IMR-90 (cell line): ENCODE results near the gene ZNF407. TPM values are rescaled to one million over a fixed set of nuclear protein-coding genes. Genes with fewer than 3 reads are reported as not detected.

Experiments
- ATAC-seq: fragments of 200-7000 bp; cut with Tn5 transposase; 2 replicates; pipeline ENCODE4 v1.9.1; 2020; ENCODE audit warnings: low read depth, mild to moderate bottlenecking, moderate library complexity
- BruUV-seq: library from RNA; stranded (reverse); fragments of 400-500 nt; replicated peaks from 2 replicates; lab custom pipeline; 2021; lab: Mats Ljungman, UMichigan
- CTCF ChIA-PET: fragments of 300-600 bp; formaldehyde crosslinking; extraction: SDS; loops from one replicate; lab custom pipeline; 2021; ENCODE audit warnings: antibody characterized with exemption; lab: Yijun Ruan, JAX
- POLR2A ChIA-PET: fragments of 300-600 bp; sonication (Branson Sonifier 250); formaldehyde crosslinking; loops from one replicate; lab custom pipeline; 2022; ENCODE audit warnings: antibody characterized with exemption; ENCODE audit not compliant: unreplicated experiment; lab: Charles Lee
- DNase-seq: peaks from one replicate; pipeline ENCODE4 v3.0.0; 2013
- H2AFZ ChIP-seq: replicated peaks from 2 replicates; pipeline ENCODE3; 2013; ENCODE audit warnings: low read length, mild to moderate bottlenecking; ENCODE audit not compliant: poor library complexity
- H2AK5ac ChIP-seq: 2 replicates; pipeline ENCODE4 v1.6.1; 2013; ENCODE audit warnings: low read depth, low read length, inconsistent platforms
- H2AK9ac ChIP-seq: replicated peaks from 2 replicates; pipeline ENCODE3; 2013; ENCODE audit warnings: mild to moderate bottlenecking, low read depth, low read length, moderate library complexity; ENCODE audit not compliant: poor library complexity
- H2BK120ac ChIP-seq: 2 replicates; pipeline ENCODE4 v1.6.1; 2013; ENCODE audit warnings: low read depth, low read length, inconsistent platforms
- H2BK15ac ChIP-seq: 3 replicates; pipeline ENCODE4 v1.6.1; 2013; ENCODE audit warnings: low read depth, low read length, inconsistent platforms
- H2BK20ac ChIP-seq: 2 replicates; pipeline ENCODE4 v1.6.1; 2013; ENCODE audit warnings: low read depth, mild to moderate bottlenecking, inconsistent platforms, low read length, moderate library complexity
- H2BK5ac ChIP-seq: 2 replicates; pipeline ENCODE4 v1.6.1; 2013; ENCODE audit warnings: mild to moderate bottlenecking, low read depth, low read length, inconsistent platforms; ENCODE audit not compliant: poor library complexity, severe bottlenecking
- H3K14ac ChIP-seq: replicated peaks from 2 replicates; pipeline ENCODE4 v1.6.1; 2013; ENCODE audit warnings: low read depth, low read length, inconsistent platforms
- H3K18ac ChIP-seq: 2 replicates; pipeline ENCODE4 v1.6.1; 2013; ENCODE audit warnings: low read depth, low read length, control low read depth
- H3K23ac ChIP-seq: 2 replicates; pipeline ENCODE4 v1.6.1; 2013; ENCODE audit warnings: low read depth, low read length, inconsistent platforms
- H3K27ac ChIP-seq: 2 replicates; pipeline ENCODE4 v1.5.1; 2013; ENCODE audit warnings: mild to moderate bottlenecking, control low read depth, low read length; ENCODE audit not compliant: insufficient read depth
- H3K27me3 ChIP-seq: 2 replicates; pipeline ENCODE4 v1.6.1; 2013; ENCODE audit warnings: low read length; ENCODE audit not compliant: control insufficient read depth, insufficient read depth
- H3K36me3 ChIP-seq: 2 replicates; pipeline ENCODE4 v1.6.1; 2013; ENCODE audit warnings: low read length, mixed read lengths; ENCODE audit not compliant: control insufficient read depth, insufficient read depth
- H3K4ac ChIP-seq: 2 replicates; pipeline ENCODE4 v1.6.1; 2013; ENCODE audit warnings: low read depth, low read length, inconsistent platforms
- H3K4me1 ChIP-seq: 2 replicates; pipeline ENCODE4 v1.6.1; 2013; ENCODE audit warnings: low read length, mixed read lengths; ENCODE audit not compliant: control insufficient read depth, insufficient read depth
- H3K4me2 ChIP-seq: 2 replicates; pipeline ENCODE4 v1.6.1; 2013; ENCODE audit warnings: low read depth, mild to moderate bottlenecking, control low read depth, low read length, moderate library complexity
- H3K4me3 ChIP-seq: 2 replicates; pipeline ENCODE4 v1.5.1; 2013; ENCODE audit warnings: low read depth, mild to moderate bottlenecking, control low read depth, low read length, moderate library complexity; ENCODE audit not compliant: insufficient read depth
- H3K56ac ChIP-seq: 2 replicates; pipeline ENCODE4 v1.6.1; 2013; ENCODE audit warnings: low read length, inconsistent platforms; ENCODE audit not compliant: insufficient read depth; ENCODE audit errors: extremely low read depth
- H3K79me1 ChIP-seq, 2 experiments: 2 replicates each; pipeline ENCODE4 v1.6.1; 2013; ENCODE audit warnings: low read length in 2 of 2, inconsistent platforms in 1 of 2, low read depth in 1 of 2
- H3K9ac ChIP-seq: 2 replicates; pipeline ENCODE4 v1.6.1; 2013; ENCODE audit warnings: low read depth, low read length, control low read depth
- H3K9me1 ChIP-seq: 2 replicates; pipeline ENCODE4 v1.6.1; 2013; ENCODE audit warnings: low read length, inconsistent platforms; ENCODE audit not compliant: insufficient read depth
- H3K9me3 ChIP-seq: 2 replicates; pipeline ENCODE4 v1.6.1; 2013; ENCODE audit warnings: low read length; ENCODE audit not compliant: control insufficient read depth, insufficient read depth
- H4K20me1 ChIP-seq: 2 replicates; pipeline ENCODE4 v1.6.1; 2013; ENCODE audit warnings: low read length, inconsistent platforms; ENCODE audit not compliant: insufficient read depth
- H4K5ac ChIP-seq: 2 replicates; pipeline ENCODE4 v1.6.1; 2013; ENCODE audit warnings: mild to moderate bottlenecking, low read depth, low read length, control low read depth
- H4K8ac ChIP-seq, 2 experiments: 2 replicates each; pipeline ENCODE4 v1.6.1; 2013; ENCODE audit warnings: low read depth in 2 of 2, low read length in 2 of 2, control low read depth in 1 of 2, inconsistent platforms in 1 of 2
- H4K91ac ChIP-seq: 2 replicates; pipeline ENCODE4 v1.6.1; 2013; ENCODE audit warnings: low read depth, low read length, inconsistent platforms; ENCODE audit not compliant: insufficient read depth
- BHLHE40 ChIP-seq: fragments of 150-350 bp; IDR thresholded peaks from 2 replicates; pipeline ENCODE4 v1.6.1; 2016; ENCODE audit warnings: mild to moderate bottlenecking, low read depth, low read length
- CEBPB ChIP-seq: IDR thresholded peaks from 2 replicates; pipeline ENCODE4 v1.6.1; 2012; ENCODE audit warnings: low read depth, low read length, improper control_type of control experiment
- CHD1 ChIP-seq: IDR thresholded peaks from 2 replicates; pipeline ENCODE4 v1.6.1; 2012; ENCODE audit warnings: low read depth, low read length, improper control_type of control experiment
- ELK1 ChIP-seq: fragments of 150-350 bp; IDR thresholded peaks from 2 replicates; pipeline ENCODE4 v1.6.1; 2016; ENCODE audit warnings: low read depth, mild to moderate bottlenecking, low read length, moderate library complexity, borderline replicate concordance
- FOS ChIP-seq: fragments of 150-350 bp; IDR thresholded peaks from 2 replicates; pipeline ENCODE4 v1.6.1; 2016; ENCODE audit warnings: low read depth, low read length
- MAFK ChIP-seq: IDR thresholded peaks from 2 replicates; pipeline ENCODE4 v1.6.1; 2012; ENCODE audit warnings: low read depth, low read length, improper control_type of control experiment
- MAZ ChIP-seq: IDR thresholded peaks from 2 replicates; pipeline ENCODE4 v1.6.1; 2012; ENCODE audit warnings: low read depth, mild to moderate bottlenecking, low read length, improper control_type of control experiment, moderate library complexity, borderline replicate concordance
- MXI1 ChIP-seq: IDR thresholded peaks from 2 replicates; pipeline ENCODE4 v1.6.1; 2012; ENCODE audit warnings: low read depth, mild to moderate bottlenecking, low read length, moderate library complexity, borderline replicate concordance
- NFE2L2 ChIP-seq: fragments of 150-350 bp; IDR thresholded peaks from 2 replicates; pipeline ENCODE4 v1.6.1; 2016; ENCODE audit warnings: low read depth, mild to moderate bottlenecking, low read length
- RAD21 ChIP-seq: IDR thresholded peaks from 2 replicates; pipeline ENCODE4 v1.6.1; 2012; ENCODE audit warnings: low read length, improper control_type of control experiment
- RCOR1 ChIP-seq: IDR thresholded peaks from 2 replicates; pipeline ENCODE4 v1.6.1; 2012; ENCODE audit warnings: mild to moderate bottlenecking, low read length, improper control_type of control experiment; ENCODE audit not compliant: insufficient replicate concordance
- USF2 ChIP-seq: fragments of 150-350 bp; IDR thresholded peaks from 2 replicates; pipeline ENCODE4 v1.6.1; 2017; ENCODE audit warnings: mild to moderate bottlenecking, antibody characterized with exemption, low read length, low read depth
- WGBS, 2 experiments: methylation state at CpG; one replicate each; pipeline versions ENCODE4 v1.1.5 to v1.1.7; 2013; ENCODE audit warnings: missing lambda C conversion rate in 2 of 2; ENCODE audit not compliant: insufficient read length in 1 of 2; ENCODE audit errors: extremely low coverage in 2 of 2; 5-methylcytosine and 5-hydroxymethylcytosine counted together
- dilution Hi-C: fragments of 300-500 bp; cut with HindIII; formaldehyde crosslinking; loops from one replicate; pipeline ENCODE4 v1.14.3; 2018; ENCODE audit warnings: low sequenced_read_pairs; ENCODE audit not compliant: unreplicated experiment
- in situ Hi-C: fragments of 300-500 bp; cut with MboI; formaldehyde crosslinking; loops from 3 replicates; pipeline ENCODE4 v1.14.3; 2019; ENCODE audit warnings: low sequenced_read_pairs, inconsistent platforms, mixed read lengths
- intact Hi-C: fragments of 100-400 bp; cut with micrococcal nuclease; formaldehyde crosslinking; loops from 2 replicates; pipeline ENCODE4 v1.10.0; 2022
- polyA plus RNA-seq, 3 experiments: library from polyadenylated mRNA; depleted of rRNA; stranded (reverse); fragments of >200 nt; gene quantifications; 2 replicates each; pipeline ENCODE4 v1.2.3, GENCODE V29; 2012; ENCODE audit warnings: low replicate concordance in 1 of 3
- total RNA-seq: library from RNA; depleted of rRNA; stranded (reverse); fragments of >200 nt; gene quantifications from 2 replicates; pipeline ENCODE4 v1.2.3, GENCODE V29; 2012

ZNF407 gene
- total and polyA plus RNA-seq, 2 of the 4 experiments (the other 2 are of a cell fraction) = 3.1 to 20.1 TPM

DNA sequence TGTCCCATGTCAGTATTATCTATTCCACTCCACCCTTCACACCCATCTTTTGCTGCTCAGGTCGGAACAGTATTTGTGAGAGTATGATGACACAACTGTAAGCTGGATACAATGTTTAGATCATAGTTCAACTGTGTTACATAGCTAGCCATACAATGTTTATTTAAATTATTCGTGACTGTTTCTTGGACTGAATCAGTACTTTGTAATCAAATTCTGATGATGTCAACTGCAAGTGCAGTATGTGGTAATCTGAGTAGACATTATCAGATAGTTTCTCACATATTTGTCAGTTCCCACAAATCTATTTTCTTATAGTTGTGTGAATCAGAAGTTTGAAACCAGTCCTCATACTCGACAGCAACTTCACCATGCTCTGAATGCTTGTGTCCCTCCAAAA lies 177.6 kb downstream of the ZNF407 start:
- no peaks in the 10 kb centered on the region for H3K27me3 ChIP-seq
- peak overlapping the region; percentile 79 for H2BK20ac ChIP-seq
- no peak overlapping the region for H3K4me2 ChIP-seq
- no peak overlapping the region for H2BK15ac ChIP-seq
- peak overlapping the region; percentile 76 for H2BK5ac ChIP-seq
- no CpG with 5 or more reads among the region's 3 CpGs for WGBS, 2 experiments
- peaks cover 13% of the 10 kb centered on the region for H3K9me1 ChIP-seq
- ATAC-seq (peak; percentile 94), DNase-seq (peak; percentile 98)
- H3K79me1 ChIP-seq = peaks cover 7 to 21% of the 10 kb centered on the region in 2 experiments; a peak in 3 of 4 replicates
- peak overlapping the region; percentile 76; the same call in 1 of the 2 replicates for H3K4ac ChIP-seq
- no peak overlapping the region for H4K91ac ChIP-seq
- no peak overlapping the region for H3K4me3 ChIP-seq
- dilution Hi-C loops (no loop called here), intact Hi-C loops (no loop called here), in situ Hi-C loops (no loop called here)
- H4K8ac ChIP-seq = peak overlapping the region in 1 of 2 experiments; percentile 10; a peak in 1 of 4 replicates
- H2AK9ac ChIP-seq = no peak overlapping the region
- H3K23ac ChIP-seq = no peak overlapping the region
- H2AK5ac ChIP-seq = 0 out of 2 replicates have a peak overlapping the region, but pooled peaks have one; percentile 89
- peaks cover 9% of the 10 kb centered on the region for H3K4me1 ChIP-seq
- H2BK120ac ChIP-seq = peak overlapping the region; percentile 87
- H4K5ac ChIP-seq = no peak overlapping the region
- no peaks in the 10 kb centered on the region for H3K9me3 ChIP-seq
- peak overlapping the region; percentile 56 for H3K14ac ChIP-seq
- H3K9ac ChIP-seq = no peak overlapping the region
- BruUV-seq = no TSS peak
- CTCF ChIA-PET = interaction anchor here (1.0 kb wide), 1 partner anchor 9 kb away, joined by 3 read pairs; no protein-coding TSS in a partner anchor
- no peak overlapping the region for H3K27ac ChIP-seq
- H3K56ac ChIP-seq = no peak overlapping the region
- POLR2A ChIA-PET = no interaction called here
- no peak overlapping the region for H2AFZ ChIP-seq
- no peaks in the 10 kb centered on the region for H4K20me1 ChIP-seq
- H3K18ac ChIP-seq = no peak overlapping the region; the same call in 1 of the 2 replicates
- no peaks in the 10 kb centered on the region for H3K36me3 ChIP-seq
- TF ChIP-seq USF2 (no peak), CHD1 (no peak), NFE2L2 (no peak), FOS (peak; percentile 79; the same call in 1 of the 2 replicates), ELK1 (no peak), CEBPB (peak; percentile 93), MXI1 (no peak), MAFK (peak; percentile 69), MAZ (no peak), BHLHE40 (peak; percentile 69; the same call in 1 of the 2 replicates), RCOR1 (peak; percentile 56), RAD21 (0 out of 2 replicates have a peak, but pooled peaks have one; percentile 6)
